Measurements from ENCODE around the gene ZNF439. TPM values are rescaled to one million over a fixed set of nuclear protein-coding genes. Genes with fewer than 3 reads are reported as not detected.
"Not testable (repeated sequence)": the region's sequence is repeated elsewhere in the genome, so short reads cannot be mapped to it uniquely, and the experiment has no call there.

Gene ZNF439
- total RNA-seq, 1 donor from 2014 or later, result 3.4 TPM

GRCh38 chr19:11860721-11861120 lies 12.2 kb downstream of the ZNF439 start:
- ATAC-seq (no peak), DNase-seq (ENCODE audit: missing footprints) (no peak)
- intact Hi-C loops (cut with DNase I), result no loop called here

DNA sequence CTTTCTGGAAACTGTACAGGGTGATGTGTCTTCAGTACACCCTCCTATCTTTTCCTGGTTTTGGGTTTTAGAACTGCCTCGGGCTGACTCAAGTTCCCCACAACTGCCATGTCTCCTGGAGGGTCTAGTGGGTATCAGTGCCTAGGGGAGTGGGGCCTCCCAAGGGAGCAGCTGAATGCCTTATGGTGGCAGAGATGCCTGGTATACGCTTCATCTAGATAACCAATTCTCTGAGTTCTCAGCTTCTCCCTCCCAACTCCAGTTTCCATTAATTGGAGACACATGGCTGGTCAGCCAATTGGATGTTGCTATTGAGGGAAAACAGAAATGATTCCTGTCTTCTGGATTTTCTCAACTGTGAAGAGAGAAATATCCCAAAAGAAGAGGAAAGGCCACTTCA lies 12.8 kb downstream of the ZNF439 start:
- intact Hi-C loops (cut with DNase I), result no loop called here
- DNase-seq (ENCODE audit: missing footprints), result no peak
- no peak for ATAC-seq

GRCh38 chr19:11867766-11868165 lies 19.2 kb downstream of the ZNF439 start:
- ATAC-seq; intact Hi-C loops (cut with DNase I); DNase-seq (ENCODE audit: missing footprints): not testable (repeated sequence)

GRCh38 chr19:11868188-11868587 lies 19.7 kb downstream of the ZNF439 start:
- ATAC-seq, result no peak
- intact Hi-C loops (cut with DNase I), result no loop called here
- no peak for DNase-seq (ENCODE audit: missing footprints)

DNA sequence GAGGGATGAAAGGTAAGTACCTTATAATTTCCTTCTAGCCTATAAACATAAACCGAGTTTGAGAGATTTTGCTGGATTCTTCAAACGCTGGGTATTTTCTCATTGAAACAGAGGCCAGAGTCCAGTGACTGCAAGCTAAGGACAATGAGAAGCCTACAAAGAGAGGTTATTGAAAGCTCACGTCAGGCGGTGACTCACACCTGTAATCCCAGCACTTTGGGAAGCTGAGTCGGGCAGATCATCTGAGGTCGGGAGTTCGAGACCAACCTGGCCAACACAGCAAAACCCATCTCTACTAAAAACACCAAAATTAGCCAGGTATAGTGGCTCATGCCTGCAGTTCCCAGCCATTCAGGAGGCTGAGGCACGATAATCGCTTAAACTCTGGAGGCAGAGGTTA lies 24.1 kb downstream of the ZNF439 start:
- no peak for DNase-seq (ENCODE audit: missing footprints)
- no peak for ATAC-seq
- intact Hi-C loops (cut with DNase I), result no loop called here

DNA sequence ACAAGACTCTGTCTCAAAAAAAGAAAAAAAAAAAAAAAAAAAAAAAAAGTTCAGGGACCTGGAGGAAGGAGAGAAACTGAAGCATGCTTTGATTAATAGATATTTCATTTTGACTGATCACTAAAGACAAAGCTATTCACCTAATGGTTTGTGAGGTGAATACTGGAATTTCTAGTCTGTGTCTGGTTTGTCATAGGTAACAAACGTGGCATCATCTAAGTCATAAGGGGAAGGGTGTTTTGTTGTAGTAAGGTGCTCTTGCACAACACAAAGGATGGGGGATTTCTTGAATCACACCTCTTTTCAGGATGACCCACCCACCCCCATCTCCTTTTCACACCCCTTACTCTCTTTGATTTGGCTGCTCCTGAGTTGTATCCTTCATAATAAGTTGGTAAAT lies 25.2 kb downstream of the ZNF439 start:
- intact Hi-C loops (cut with DNase I), result no loop called here
- DNase-seq (ENCODE audit: missing footprints) (no peak), ATAC-seq (no peak)

- not testable (repeated sequence) for ATAC-seq; DNase-seq (ENCODE audit: missing footprints)
- intact Hi-C loops (cut with DNase I), result loop anchor here (2.0 to 5.0 kb wide), 4 partner anchors 43 to 261 kb away; partner anchors contain the start of genes ZNF20 and ZNF491
Measured at GRCh38 chr19:11879687-11880266, 31.3 kb downstream of the ZNF439 start.

- no peak for DNase-seq (ENCODE audit: missing footprints)
- ATAC-seq, result no peak
- intact Hi-C loops (cut with DNase I), result loop anchor here (2.0 to 5.0 kb wide), 4 partner anchors 42 to 260 kb away; partner anchors contain the start of genes ZNF20 and ZNF491
Measured at GRCh38 chr19:11880598-11880997, 32.1 kb downstream of the ZNF439 start.

DNA sequence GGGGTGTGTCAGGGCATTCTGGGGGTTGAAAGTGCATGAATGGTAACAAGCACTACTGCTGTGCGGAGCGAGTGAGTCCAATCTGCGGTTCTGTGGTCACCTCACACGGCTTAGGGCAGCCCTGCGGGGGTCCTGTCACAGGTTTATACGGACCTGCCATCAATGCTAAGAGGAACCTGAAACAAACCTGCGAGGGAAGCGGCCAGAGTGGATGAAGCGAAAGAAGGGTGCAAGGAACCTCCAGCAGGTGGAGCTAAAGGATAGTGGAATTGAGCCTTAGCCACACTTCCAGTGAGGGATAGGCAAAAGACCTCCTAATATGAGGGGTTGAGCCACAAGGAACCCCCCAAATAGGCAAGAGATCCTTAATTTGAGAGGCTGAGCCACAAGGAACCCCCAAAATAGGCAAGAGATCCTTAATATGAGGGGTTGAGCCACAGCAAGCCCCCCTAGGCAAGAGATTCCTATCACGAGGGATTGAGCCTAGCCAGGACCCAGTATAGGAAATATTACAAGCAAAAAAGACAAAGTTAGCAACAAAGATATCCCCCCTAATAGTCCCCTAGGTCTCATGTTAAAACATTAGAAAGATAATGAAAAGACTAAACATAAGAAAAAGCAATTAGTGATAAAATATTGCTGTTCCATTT lies 32.8 kb downstream of the ZNF439 start:
- ATAC-seq (peak; percentile 67), DNase-seq (ENCODE audit: missing footprints) (no peak)
- intact Hi-C loops (cut with DNase I), result loop anchor here (2.0 to 5.0 kb wide), 4 partner anchors 41 to 260 kb away; partner anchors contain the start of genes ZNF20 and ZNF491

DNA sequence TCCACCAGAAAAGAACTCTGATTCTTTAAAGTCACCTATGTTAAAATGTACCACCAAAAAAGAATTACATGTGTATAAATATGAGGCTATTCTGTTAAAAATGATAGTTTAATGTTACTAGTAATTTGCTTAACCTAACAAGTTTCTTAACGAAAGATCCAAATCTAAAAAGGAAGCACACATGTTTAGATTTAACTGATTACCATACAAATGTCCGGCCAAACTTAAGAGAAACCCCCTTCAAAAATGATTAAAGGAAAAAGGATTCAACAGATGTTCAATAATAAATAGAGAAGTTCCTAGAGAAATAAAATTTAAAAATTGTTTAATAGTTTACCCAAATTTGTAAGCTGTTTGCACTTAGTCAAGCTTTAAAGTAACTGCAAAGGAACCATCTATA lies 34.1 kb downstream of the ZNF439 start:
- ATAC-seq (no peak), DNase-seq (ENCODE audit: missing footprints) (no peak)
- intact Hi-C loops (cut with DNase I), result loop anchor here (5.0 kb wide), 2 partner anchors 40 to 85 kb away; partner anchors contain the start of gene ZNF491

DNA sequence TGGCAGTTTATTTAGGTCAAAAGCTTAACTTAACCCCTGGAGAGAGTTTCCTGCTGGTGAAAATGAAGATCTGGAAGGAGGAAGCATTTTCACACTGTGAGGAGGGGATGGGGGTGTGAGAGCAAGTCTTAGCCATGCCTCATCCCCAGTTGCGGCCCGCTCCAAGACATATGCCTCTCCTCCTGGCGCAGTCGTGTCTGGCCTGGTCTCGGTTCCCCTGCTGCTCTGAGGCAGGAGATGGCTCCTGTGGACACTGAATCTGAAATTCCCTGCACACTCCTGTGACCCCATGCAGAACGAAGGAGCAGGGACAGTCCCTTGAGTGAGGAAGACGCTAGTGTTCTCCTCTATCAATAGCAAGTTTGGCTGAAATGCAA lies 38.7 kb downstream of the ZNF439 start:
- DNase-seq (ENCODE audit: missing footprints) (no peak), ATAC-seq (peak; percentile 23)
- intact Hi-C loops (cut with DNase I), result no loop called here

DNA sequence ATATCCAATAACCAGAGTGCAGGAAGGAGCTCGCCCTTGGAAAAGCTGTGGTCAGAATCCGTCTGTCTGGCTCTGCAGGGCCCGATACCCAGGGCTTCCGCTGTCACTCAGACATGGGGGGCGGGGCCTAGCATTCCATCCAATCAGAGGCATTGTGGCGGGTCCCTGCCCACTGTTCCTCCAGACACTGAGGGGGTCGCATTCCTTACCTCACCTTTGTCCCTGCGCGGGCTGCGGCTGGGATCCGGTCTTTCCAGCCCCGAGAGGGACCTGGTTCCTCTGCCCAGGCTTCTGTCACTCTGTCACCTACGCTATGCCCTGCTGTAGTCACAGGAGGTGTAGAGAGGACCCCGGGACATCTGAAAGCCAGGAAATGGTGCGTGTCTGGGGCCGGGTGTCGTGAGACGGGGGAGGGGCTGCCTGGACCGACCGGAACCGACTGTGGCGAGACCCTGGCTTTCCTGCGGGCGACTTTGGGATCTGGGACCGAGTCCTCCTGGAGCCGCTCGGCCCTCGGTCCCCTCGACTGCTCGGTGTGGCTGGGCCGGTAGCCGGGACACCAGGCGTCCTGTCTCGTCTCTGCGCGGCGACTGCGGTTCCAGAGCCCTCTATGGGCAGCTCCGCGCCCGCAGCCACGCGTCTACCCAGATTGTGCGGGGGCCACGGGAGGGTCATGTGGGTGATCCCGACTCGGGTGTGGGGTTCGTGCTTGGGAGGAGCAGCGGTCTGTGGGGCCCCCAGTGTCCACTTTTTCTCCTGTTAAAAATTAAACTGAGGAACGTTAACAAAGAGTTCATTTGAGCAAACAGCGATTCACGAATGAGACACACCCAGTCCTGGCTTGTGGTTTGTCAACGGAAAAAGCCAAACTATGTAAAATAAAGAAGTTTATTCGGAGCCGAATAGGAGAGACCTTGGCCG lies 39.3 kb downstream of the ZNF439 start, which contains the start of gene ZNF69:
Gene ZNF69, plus strand, starts transcription at position 172 of the 921 bp plus-strand sequence. Its CDS starts 142 bp downstream, at position 314.
- ATAC-seq (peak; percentile 99), DNase-seq (ENCODE audit: missing footprints) (peak; percentile 94)
- intact Hi-C loops (cut with DNase I), result no loop called here

- DNase-seq (ENCODE audit: missing footprints); intact Hi-C loops (cut with DNase I); ATAC-seq: not testable (repeated sequence)
Measured at GRCh38 chr19:11889901-11890300, 41.4 kb downstream of the ZNF439 start.

GRCh38 chr19:11890634-11891033 lies 42.1 kb downstream of the ZNF439 start:
- intact Hi-C loops (cut with DNase I), result no loop called here
- no peak for ATAC-seq
- DNase-seq (ENCODE audit: missing footprints), result no peak

GRCh38 chr19:11894851-11895250 lies 46.3 kb downstream of the ZNF439 start:
- no peak for DNase-seq (ENCODE audit: missing footprints)
- intact Hi-C loops (cut with DNase I), result no loop called here
- ATAC-seq, result no peak

DNA sequence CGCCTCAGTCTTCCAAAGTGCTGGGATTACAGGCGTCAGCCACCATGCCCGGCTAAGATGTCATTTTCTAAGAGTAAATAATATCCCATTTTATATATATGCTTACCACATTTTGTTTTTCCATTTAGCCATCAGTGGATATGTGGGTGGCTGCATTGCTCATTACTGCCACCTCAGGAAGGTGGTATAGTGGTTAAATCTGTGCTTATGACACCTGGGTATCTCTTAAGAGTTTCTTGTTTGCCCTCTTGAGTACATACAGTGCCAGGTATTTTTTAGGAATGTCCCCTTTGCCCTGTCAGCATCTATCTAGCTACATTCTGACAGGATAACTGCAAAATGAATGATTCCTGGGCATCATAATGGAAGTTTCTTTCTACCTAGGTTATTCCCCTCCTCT lies 53.7 kb downstream of the ZNF439 start:
- ATAC-seq (no peak), DNase-seq (ENCODE audit: missing footprints) (no peak)
- intact Hi-C loops (cut with DNase I), result no loop called here

DNA sequence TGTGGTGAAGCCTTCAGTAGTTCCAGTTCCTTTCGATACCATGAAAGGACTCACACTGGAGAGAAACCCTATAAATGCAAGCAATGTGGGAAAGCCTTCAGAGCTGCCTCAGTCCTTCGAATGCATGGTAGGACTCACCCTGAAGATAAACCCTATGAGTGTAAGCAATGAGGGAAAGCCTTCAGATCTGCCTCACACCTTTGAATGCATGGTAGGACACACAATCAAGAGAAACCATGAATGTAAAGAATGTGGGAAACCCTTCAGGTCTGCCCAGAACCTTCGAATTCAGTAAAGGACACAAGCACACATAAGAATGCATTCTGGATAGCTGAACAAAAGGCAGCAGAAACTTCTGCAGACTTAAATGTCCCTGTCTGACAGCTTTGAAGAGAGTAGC lies 57.4 kb downstream of the ZNF439 start:
- DNase-seq (ENCODE audit: missing footprints) (no peak), ATAC-seq (no peak)
- intact Hi-C loops (cut with DNase I), result no loop called here

- intact Hi-C loops (cut with DNase I); ATAC-seq; DNase-seq (ENCODE audit: missing footprints): not testable (repeated sequence)
Measured at GRCh38 chr19:11911937-11912336, 63.4 kb downstream of the ZNF439 start.

DNA sequence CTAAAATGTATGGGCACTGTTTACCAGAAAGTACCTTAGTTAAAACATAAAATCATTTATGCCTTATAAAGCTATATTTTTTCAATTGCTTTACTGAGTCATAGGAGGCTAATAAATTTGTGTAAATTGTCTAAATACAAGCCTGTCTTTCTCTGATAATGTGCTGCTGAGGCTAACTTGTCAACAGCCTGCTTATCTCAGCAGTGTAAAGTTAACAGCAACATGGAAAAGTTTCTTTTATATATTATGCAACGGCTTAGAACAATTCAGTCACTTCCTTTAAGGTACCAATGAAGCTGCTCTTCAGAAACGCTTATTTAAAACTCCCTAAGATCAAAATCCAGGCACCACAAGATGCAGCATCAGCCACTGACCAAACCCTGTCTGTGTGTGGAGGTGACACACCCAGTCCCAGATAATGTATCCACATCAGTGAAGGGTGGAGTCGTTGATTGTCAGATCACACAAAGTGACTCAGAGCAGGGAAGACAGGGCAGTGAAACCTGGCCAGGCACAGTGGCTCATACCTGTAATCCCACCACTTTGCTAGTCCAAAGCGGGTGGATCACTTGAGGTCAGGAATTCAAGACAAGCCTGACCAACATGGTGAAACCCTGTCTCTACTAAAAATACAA lies 66.0 kb downstream of the ZNF439 start:
- intact Hi-C loops (cut with DNase I); DNase-seq (ENCODE audit: missing footprints); ATAC-seq: not testable (repeated sequence)
